ENCODE measurements around the gene STATH. TPM values are rescaled to one million over a fixed set of nuclear protein-coding genes. Genes with fewer than 3 reads are reported as not detected.
"Not testable (repeated sequence)": the region's sequence is repeated elsewhere in the genome, so short reads cannot be mapped to it uniquely, and the experiment has no call there.

Gene STATH, protein sequence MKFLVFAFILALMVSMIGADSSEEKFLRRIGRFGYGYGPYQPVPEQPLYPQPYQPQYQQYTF
- total RNA-seq: not detected
- long read RNA-seq: 0 reads

- DNase-seq (ENCODE audit: missing footprints) (no peak), ATAC-seq (no peak)
- intact Hi-C loops (cut with DNase I): no loop called here
Measured at GRCh38 chr4:69995526-69996016, at the start of gene STATH. Gene STATH, plus strand, starts transcription at chr4:69995966. Its CDS starts 2,472 bp downstream, at chr4:69998438.

DNA sequence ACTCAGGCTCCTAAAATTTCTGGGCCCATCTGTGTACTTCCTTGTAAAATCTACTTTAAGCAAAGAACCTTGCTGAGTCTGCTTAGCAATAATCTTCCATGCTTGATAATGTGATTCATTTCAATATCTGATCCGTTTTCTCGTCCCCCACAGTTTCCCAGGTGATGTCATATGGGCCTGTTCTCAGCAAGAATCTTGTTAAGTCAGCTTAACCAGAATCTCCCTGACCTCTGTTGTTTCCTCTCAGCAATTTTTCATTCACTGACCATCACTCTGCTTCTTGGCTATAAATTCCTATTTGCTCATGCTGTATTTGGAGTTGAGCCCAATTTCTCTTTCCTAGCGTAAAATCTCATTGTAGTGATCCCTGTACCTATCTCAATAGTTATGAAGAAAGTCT lies 44.2 kb upstream of the STATH start:
- no peak for DNase-seq (ENCODE audit: missing footprints)
- no peak for ATAC-seq
- intact Hi-C loops (cut with DNase I): no loop called here

DNA sequence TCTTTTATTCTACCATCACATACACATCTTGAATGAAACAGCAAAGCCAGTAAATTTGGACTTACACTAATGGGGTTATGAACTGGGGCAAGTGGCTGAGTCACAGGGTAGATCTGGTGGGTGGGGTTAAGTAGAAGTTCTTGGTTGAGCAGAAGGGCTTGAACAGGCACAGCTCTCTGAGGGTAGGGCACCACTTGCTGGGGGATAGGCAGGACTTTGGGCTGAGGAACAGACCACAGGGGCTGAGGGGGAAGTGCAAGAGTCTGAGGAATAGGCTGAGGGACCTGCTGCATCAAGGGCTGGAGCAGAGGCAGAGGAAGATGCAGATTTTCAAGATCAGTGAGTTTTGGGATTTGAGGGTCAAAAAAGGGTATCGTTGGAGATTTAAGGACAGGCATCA lies 38.6 kb upstream of the STATH start:
- ATAC-seq (no peak), DNase-seq (ENCODE audit: missing footprints) (no peak)
- intact Hi-C loops (cut with DNase I): no loop called here

DNA sequence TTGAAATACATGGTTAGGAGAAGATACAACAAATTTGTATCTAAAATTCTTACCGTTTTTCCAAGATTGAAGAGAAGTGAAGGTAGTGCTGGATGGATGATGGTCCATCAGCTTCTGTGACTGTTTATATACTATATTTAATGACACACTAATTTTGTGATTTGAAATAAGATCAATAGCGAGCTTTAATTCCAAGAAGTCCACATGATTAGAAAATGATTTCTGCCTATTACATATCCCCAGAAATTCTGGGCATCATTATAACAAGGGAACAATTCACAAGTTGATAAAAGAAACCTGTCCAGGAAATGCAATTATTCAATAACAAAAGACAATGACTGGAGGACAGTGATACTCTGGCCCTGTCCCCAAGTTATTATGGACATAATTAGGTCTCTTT lies 30.1 kb upstream of the STATH start, which contains the start of gene CSN2:
TSS of gene CSN2 (minus strand) at position 101 of the 400 bp plus-strand sequence. CDS start 4,733 bp downstream, outside the sequence.
- intact Hi-C loops (cut with DNase I): no loop called here
- ATAC-seq (no peak), DNase-seq (ENCODE audit: missing footprints) (no peak)

DNA sequence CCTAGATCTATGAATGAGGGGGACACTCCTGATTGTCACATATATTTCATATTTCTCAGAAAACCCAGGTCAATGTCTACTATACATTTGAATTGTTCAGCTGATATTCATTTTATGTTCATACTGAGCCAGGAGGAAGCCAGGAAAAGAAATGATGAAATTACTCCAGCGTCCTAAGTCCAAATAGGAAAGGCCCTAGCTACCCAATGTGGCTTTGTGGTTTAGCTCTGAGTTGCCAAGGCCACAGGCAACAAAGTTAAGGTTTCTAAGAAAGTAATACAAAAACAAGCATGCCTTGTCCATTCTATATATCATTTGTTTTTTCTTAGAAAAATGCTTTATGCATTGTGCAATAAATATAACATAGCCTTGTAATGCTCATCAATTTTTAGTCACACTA lies 25.7 kb upstream of the STATH start:
- intact Hi-C loops (cut with DNase I): no loop called here
- ATAC-seq (no peak), DNase-seq (ENCODE audit: missing footprints) (no peak)

- intact Hi-C loops (cut with DNase I): no loop called here
- DNase-seq (ENCODE audit: missing footprints): no peak
- no peak for ATAC-seq
Measured at GRCh38 chr4:69974631-69975030, 21.1 kb upstream of the STATH start.

GRCh38 chr4:69977582-69977981 lies 18.2 kb upstream of the STATH start:
- intact Hi-C loops (cut with DNase I): no loop called here
- ATAC-seq (no peak), DNase-seq (ENCODE audit: missing footprints) (no peak)

- ATAC-seq: no peak
- intact Hi-C loops (cut with DNase I): no loop called here
- DNase-seq (ENCODE audit: missing footprints): no peak
Measured at GRCh38 chr4:69984030-69984443, 11.7 kb upstream of the STATH start.

GRCh38 chr4:69986663-69987062 lies 9.1 kb upstream of the STATH start:
- intact Hi-C loops (cut with DNase I): no loop called here
- ATAC-seq (no peak), DNase-seq (ENCODE audit: missing footprints) (no peak)

DNA sequence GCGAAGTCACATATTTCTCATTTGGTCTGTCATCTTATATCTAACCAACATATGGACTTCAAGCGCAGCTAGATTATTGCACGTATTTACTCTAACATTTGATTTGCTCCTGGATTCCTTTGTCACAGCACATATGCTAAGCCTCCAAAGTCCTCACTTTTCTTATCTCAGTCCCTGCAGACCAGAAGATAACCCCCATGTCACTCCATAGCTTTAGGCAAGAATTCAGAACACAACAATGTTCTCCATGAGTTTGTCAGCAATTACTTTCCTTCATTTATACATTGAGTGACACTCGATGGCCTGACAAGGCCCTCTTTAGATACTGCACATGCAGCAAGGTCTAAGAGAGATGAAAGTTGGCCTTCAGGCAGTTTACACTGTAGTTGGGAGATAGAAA lies 4.8 kb upstream of the STATH start:
- intact Hi-C loops (cut with DNase I): no loop called here
- DNase-seq (ENCODE audit: missing footprints) (no peak), ATAC-seq (no peak)

DNA sequence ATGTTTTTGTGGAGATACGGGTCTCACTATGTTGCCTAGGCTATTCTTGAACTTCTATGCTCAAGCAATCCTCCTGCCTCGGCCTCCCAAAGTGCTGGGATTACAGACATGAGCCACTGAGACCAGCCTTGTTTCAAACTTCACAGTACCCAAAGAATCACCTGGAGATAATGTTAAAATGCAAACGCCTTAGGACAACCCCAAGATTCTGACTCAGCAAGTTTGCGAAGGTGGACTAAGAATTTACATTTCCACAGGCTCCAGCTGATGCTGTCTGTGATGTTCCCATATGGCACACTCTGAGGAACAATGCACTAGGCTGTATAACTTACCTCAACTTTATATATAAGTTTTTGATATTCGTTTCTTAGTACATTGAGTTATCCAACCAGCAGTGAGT lies 984 bp upstream of the STATH start:
- ATAC-seq (no peak), DNase-seq (ENCODE audit: missing footprints) (no peak)
- intact Hi-C loops (cut with DNase I): no loop called here

- no peak for DNase-seq (ENCODE audit: missing footprints)
- no peak for ATAC-seq
- intact Hi-C loops (cut with DNase I): no loop called here
Measured at GRCh38 chr4:69999420-69999819, 3.7 kb downstream of the STATH start.

- ATAC-seq (no peak), DNase-seq (ENCODE audit: missing footprints) (no peak)
- intact Hi-C loops (cut with DNase I): no loop called here
Measured at GRCh38 chr4:70000711-70001110, 4.9 kb downstream of the STATH start.

- intact Hi-C loops (cut with DNase I): no loop called here
- DNase-seq (ENCODE audit: missing footprints) (no peak), ATAC-seq (no peak)
Measured at GRCh38 chr4:70002507-70002906, 6.7 kb downstream of the STATH start.

DNA sequence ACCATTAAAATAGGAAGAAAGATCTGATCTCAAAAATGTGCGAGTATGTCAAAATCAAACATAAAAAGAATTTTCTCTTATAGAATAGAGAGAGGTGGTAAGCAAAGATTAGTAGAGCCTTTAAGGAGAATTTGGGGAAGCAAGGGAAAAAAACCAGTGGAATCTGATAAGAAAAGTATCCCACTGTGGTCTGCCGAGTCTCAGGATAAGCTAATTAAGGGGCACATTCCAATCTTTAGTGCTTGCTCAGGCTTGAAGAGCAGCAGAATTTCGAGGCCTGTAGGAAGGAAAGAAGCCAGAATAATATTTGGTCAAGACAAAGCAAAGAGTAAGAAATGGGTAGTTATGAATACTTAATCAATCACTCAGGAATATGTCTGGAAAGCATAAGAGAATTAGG lies 13.0 kb downstream of the STATH start:
- no peak for DNase-seq (ENCODE audit: missing footprints)
- intact Hi-C loops (cut with DNase I): no loop called here
- ATAC-seq: no peak

DNA sequence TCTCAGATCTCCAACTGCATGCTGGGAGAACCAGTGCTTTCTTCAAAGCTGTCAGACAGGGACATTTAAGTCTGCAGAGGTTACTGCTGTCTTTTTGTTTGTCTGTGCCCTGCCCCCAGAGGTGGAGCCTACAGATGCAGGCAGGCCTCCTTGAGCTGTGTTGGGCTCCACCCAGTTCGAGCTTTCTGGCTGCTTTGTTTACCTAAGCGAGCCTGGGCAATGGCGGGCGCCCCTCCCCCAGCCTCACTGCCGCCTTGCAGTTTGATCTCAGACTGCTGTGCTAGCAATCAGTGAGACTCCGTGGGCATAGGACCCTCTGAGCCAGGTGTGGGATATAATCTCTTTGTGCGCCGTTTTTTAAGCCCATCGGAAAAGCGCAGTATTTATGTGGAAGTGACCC lies 23.2 kb downstream of the STATH start:
- ATAC-seq; intact Hi-C loops (cut with DNase I): not testable (repeated sequence)

GRCh38 chr4:70023218-70023617 lies 27.5 kb downstream of the STATH start:
- DNase-seq (ENCODE audit: missing footprints) (no peak), ATAC-seq (no peak)
- intact Hi-C loops (cut with DNase I): no loop called here

More for the DNA sequence above, 23.2 kb downstream of the STATH start:
- not testable (repeated sequence) for DNase-seq (ENCODE audit: missing footprints)

DNA sequence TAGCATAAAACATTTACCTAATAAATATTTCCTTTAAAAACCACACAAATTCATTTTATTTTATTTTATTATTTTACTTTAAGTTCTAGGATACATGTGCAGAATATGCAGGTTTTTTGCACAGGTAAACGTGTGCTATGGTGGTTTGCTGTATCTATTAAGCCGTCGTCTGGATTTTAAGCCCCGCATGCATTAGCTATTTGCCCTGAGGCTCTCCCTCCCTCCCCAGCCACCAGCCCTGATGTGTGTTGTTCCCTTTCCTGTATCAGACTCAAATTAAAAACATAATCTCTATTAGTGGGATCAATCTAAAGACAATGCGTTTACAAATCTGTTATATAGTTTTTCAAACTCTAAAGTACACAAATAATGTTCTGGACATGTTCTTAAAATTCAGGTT lies 31.2 kb downstream of the STATH start:
- intact Hi-C loops (cut with DNase I): no loop called here
- no peak for DNase-seq (ENCODE audit: missing footprints)
- ATAC-seq: no peak

DNA sequence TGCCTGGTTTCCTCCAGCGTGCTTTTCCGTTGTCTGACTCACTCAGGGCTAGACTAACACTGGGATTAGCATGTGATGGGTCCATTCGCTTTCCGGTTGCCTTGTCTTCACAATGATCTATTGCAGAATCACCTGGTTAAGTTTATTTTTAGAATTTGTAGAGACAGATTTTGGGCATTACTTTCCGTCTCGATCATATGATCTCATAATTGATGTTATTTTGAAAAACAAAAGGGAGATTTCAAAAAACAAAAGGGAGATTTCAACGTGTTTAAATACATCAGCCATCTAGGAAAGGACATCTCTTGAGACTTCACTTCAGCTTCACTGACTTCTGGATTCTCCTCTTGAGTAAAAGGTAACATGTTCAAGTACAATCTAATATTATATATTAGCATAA lies 32.4 kb downstream of the STATH start, which contains the start of gene HTN3:
TSS of gene HTN3 (plus strand) at position 301 of the 400 bp plus-strand sequence. CDS start 2,282 bp downstream, outside the sequence.
- ATAC-seq; intact Hi-C loops (cut with DNase I); DNase-seq (ENCODE audit: missing footprints): not testable (repeated sequence)

- DNase-seq (ENCODE audit: missing footprints); ATAC-seq: not testable (repeated sequence)
Measured at GRCh38 chr4:70037559-70037958, 41.8 kb downstream of the STATH start.

DNA sequence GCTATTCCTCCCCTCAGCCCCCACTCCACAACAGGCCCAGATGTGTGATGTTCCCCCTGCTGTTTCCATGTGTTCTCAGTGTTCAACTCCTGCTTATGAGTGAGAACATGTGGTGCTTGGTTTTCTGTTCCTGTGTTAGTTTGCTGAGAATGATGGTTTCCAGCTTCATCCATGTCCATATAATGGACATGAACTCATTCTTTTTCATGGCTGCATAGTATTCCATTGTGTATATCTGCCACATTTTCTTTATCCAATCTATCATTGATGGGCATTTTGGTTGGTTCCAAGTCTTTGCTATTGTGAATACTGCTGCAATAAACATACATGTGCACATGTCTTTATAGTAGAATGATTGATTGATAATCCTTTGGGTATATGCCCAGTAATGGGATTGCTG lies 44.2 kb downstream of the STATH start:
- DNase-seq (ENCODE audit: missing footprints); ATAC-seq; intact Hi-C loops (cut with DNase I): not testable (repeated sequence)

More at GRCh38 chr4:70037559-70037958, 41.8 kb downstream of the STATH start:
- intact Hi-C loops (cut with DNase I): not testable (repeated sequence)

Data from Right ventricle myocardium inferior (tissue), 1 donor.